Jurkat, Clone E6-1 (cell line): ENCODE measurements around the gene COL6A3.
"Not testable (repeated sequence)": the region's sequence is repeated elsewhere in the genome, so short reads cannot be mapped to it uniquely, and the experiment has no call there.

Experiments
- DNase-seq: peaks from one replicate; pipeline ENCODE4 v3.0.0-alpha.2; 2011; ENCODE audit warnings: low read depth, low spot score
- H3K4me3 ChIP-seq: 2 replicates; pipeline ENCODE4 v1.5.1; 2011; ENCODE audit warnings: mild to moderate bottlenecking, low read length, control low read depth, moderate library complexity

COL6A3 gene

GRCh38 chr2:237309011-237309410, 105.0 kb downstream of the COL6A3 start:
- DNase-seq: no peak
- H3K4me3 ChIP-seq: no peak overlapping the region

GRCh38 chr2:237307474-237307873, 106.5 kb downstream of the COL6A3 start:
- no peak overlapping the region for H3K4me3 ChIP-seq
- no peak for DNase-seq

- DNase-seq: no peak
- H3K4me3 ChIP-seq: no peak overlapping the region
Observed at GRCh38 chr2:237306787-237307170, 107.2 kb downstream of the COL6A3 start.

DNA sequence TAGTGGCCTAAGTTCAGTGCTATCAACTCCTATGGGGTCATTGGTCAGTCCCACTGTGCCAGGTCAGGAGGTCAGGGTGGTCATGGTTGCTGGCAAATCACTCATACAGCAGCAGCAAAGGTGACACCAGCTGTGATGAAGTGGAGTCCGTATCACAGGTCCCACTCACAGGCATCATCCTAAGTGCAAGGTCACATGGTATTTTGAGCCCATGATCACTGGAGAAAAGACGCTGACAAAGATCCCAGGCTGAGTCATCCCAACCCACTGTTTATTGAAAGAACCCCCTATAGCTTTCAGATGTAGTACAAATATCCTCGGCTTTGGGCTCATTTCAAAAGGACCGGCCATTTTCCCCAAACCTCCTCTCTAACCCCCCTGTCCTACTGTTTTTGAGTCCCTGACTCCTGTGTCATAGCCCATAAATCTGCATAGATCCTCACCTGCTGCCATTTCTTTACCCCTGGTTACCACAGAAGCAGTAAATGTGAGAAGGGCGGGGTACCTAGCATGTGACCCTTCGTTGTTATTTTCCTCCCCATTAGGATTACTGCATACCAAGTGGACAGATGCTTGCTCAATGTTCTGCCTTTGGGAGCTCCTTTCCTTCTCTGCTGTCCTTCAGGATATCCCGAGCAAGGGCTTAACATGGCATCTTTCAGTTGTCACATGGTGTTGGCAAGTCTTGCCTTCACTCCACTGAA, 107.7 kb downstream of the COL6A3 start:
- no peak for DNase-seq

DNA sequence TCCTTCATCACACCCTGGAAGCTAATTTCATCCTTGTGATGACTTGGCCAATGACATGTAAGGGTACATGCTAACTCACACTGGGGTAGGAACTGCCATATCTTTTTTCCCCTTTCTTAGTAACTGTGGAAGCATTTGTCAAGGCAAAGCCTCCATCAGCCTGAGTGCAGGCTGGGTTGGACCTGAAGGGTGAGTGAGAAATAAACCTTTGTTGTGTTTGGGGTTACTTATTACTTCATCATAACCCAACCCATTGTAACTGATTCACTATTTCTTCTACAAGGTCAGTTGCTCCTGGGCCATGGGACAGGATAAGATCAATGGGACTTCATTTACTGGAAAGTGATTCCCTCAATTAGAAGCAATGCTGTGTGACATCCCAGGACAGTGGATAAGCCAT, 108.4 kb downstream of the COL6A3 start:
- DNase-seq: no peak

More for the DNA sequence above, 107.7 kb downstream of the COL6A3 start:
- no peak overlapping the region for H3K4me3 ChIP-seq

GRCh38 chr2:237304763-237305514, 109.0 kb downstream of the COL6A3 start:
- no peak for DNase-seq
- H3K4me3 ChIP-seq: no peak overlapping the region

More for the DNA sequence above, 108.4 kb downstream of the COL6A3 start:
- no peak overlapping the region for H3K4me3 ChIP-seq

DNA sequence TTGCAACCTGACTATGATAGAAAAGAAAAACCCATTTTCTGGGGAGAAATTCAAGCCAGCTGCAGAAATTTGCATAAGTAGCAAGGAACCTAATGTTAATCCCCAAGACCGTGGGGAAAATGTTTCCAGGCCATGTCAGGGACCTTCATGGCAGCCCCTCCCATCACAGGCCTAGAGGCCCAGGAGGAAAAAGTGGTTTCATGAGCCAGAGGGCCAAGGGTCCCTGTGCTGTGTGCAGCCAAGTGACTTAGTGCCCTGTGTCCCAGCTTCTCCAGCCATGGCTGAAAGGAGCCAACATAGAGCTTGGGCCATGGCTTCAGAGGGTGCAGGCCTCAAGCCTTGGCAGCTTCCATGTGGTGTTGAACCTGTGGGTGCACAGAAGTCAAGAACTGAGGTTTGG, 110.7 kb downstream of the COL6A3 start:
- not testable (repeated sequence) for DNase-seq, H3K4me3 ChIP-seq

DNA sequence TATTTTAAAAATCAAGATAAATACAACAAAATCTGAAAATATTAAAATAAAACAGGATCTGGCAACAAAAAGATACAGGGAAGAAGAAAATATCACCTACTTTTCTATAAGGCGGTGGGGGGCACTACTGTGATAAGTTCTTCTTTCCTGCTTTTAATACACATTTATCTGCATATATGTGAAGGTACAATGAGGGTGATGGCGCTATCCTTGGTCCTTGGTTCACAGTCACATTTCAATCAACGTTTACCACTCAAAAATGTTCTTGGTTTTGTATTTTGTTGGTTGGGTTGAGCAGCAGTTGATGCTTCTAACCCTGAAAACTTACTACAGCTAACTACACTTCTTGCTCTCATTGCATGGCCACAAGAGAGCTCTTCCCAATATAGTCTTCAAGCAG, 112.4 kb downstream of the COL6A3 start:
- no peak for DNase-seq
- no peak overlapping the region for H3K4me3 ChIP-seq

DNA sequence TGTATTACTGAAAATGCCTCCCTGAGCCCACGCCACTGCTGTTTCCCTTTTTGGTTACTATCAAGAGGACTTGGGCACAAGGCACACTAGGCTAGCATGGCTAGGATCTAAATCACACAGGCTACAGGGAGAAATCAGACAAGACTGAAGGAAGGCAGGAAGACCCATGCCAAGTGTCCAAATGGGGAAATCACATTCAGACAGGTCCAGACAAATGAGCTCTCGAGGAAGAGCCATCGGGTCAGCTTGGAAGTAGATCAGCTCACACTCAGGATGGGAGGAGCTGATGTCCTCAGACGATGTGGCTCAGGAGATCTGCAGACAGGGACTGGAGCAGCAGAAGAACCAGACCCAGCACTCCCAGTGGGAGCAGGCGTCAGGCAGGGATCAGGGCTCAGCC, 113.2 kb downstream of the COL6A3 start:
- no peak overlapping the region for H3K4me3 ChIP-seq
- no peak for DNase-seq

DNA sequence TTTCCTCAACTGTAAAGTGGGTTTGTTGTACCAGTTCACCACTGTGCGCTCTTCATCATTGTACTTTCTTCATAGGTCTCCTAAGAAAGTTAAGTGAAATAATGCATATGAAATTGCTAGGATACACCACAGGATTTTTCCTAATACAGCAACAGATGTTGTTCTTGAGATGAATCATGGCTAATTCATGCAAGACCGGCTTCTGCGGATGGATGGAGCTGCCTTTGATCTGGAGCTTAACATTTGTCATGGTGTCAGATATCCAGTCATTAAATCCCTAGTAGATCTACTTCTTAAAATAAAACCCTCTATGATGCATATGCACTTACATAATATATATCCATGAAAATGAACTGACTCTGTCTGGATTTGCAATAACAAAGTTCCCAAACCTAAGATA, 114.1 kb downstream of the COL6A3 start:
- DNase-seq: no peak
- no peak overlapping the region for H3K4me3 ChIP-seq

DNA sequence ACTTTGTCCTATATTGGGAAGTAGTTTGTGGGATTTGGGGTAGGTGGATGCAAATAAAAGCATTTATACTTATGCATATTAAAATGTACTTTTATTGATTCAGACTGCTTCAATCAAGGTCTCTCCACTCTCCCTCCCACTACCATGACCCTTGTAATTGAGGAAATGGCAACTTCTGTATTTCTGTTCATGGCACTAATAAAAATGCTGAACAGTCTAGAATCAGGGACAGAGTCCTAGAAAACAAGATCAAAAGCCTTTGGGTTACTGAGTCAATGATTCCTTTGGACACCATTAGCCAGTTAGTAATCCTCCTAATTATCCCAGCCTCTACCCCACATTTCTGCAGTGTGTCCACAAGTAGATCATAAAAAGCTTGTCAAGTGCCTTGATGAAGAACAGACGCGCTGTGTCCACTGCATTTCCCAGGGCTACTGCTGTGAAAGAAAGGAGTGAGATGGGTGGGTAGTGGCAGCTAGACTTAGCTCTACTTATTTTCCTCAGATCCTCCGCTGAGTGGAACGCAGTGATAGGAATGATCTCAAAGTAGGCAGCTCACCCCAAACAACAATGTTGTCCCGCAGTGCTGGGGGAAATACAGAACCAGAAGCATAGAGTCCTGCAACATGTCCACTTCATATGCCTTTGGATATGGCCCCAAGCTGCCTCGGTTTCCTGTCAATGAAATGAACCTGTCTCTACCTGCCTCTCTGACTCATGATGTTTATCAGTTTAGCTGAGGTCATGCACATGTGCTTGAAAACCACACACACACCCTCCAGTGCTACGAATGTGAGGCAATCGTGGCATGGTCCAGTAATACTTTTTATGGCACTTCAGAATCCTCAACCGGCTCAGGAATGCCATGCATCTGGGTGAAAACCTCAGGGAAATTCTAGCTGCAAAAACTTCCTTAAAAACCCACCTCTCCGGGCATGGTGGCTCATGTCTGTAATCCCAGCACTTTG, 115.5 kb downstream of the COL6A3 start:
- no peak overlapping the region for H3K4me3 ChIP-seq
- DNase-seq: no peak

- DNase-seq: no peak
- H3K4me3 ChIP-seq: no peak overlapping the region
Observed at GRCh38 chr2:237297421-237298150, 116.4 kb downstream of the COL6A3 start.

- no peak overlapping the region for H3K4me3 ChIP-seq
- DNase-seq: no peak
Observed at GRCh38 chr2:237296756-237297155, 117.2 kb downstream of the COL6A3 start.

- DNase-seq: no peak
Observed at GRCh38 chr2:237295889-237296480, 118.0 kb downstream of the COL6A3 start.

GRCh38 chr2:237294460-237294859, 119.5 kb downstream of the COL6A3 start:
- DNase-seq: no peak
- no peak overlapping the region for H3K4me3 ChIP-seq

More at GRCh38 chr2:237295889-237296480, 118.0 kb downstream of the COL6A3 start:
- H3K4me3 ChIP-seq: no peak overlapping the region

- no peak overlapping the region for H3K4me3 ChIP-seq
- no peak for DNase-seq
Observed at GRCh38 chr2:237293978-237294377, 120.0 kb downstream of the COL6A3 start.

GRCh38 chr2:237291138-237291792, 122.7 kb downstream of the COL6A3 start:
- DNase-seq: no peak
- no peak overlapping the region for H3K4me3 ChIP-seq

DNA sequence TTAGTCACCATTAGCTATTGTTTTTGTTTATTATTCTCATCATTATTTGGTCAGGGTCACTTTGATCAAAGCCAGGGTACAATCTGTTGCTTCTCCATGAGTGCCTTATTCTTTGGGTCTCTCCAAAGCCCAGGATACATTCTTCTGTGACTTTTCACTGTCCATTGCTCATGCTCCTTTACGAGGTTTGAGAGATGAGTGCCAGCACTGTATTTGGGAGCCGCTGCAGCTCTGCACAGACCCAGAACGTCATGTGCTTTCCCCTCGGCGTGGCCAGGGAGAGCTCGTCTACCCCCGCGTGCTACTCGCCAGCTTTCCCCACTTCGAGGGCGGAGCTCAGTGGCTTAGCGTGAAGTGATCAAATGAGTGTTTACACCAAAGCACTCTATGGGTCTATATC, 123.7 kb downstream of the COL6A3 start:
- no peak overlapping the region for H3K4me3 ChIP-seq
- DNase-seq: no peak
